Islet of Langerhans (tissue), 1 donor: ENCODE results near the gene SLC35F2.
"Not testable (repeated sequence)": the region's sequence is repeated elsewhere in the genome, so short reads cannot be mapped to it uniquely, and the experiment has no call there.

Experiments used
- FAIRE-seq: peaks from one replicate; lab custom pipeline; 2011; peaks lifted over from hg19 to GRCh38; lab: Jason Lieb, UNC

SLC35F2 gene

GRCh38 chr11:107789767-107790166 lies 68.8 kb downstream of the SLC35F2 start:
- FAIRE-seq = no peak

GRCh38 chr11:107787733-107788132 lies 70.9 kb downstream of the SLC35F2 start:
- FAIRE-seq = no peak

GRCh38 chr11:107785401-107785800 lies 73.2 kb downstream of the SLC35F2 start:
- no peak for FAIRE-seq

GRCh38 chr11:107783121-107783520 lies 75.5 kb downstream of the SLC35F2 start:
- FAIRE-seq = no peak

GRCh38 chr11:107780775-107781174 lies 77.8 kb downstream of the SLC35F2 start:
- FAIRE-seq = no peak

- no peak for FAIRE-seq
Measured at GRCh38 chr11:107780136-107780535, 78.5 kb downstream of the SLC35F2 start.

- no peak for FAIRE-seq
Measured at GRCh38 chr11:107778839-107779517, 79.6 kb downstream of the SLC35F2 start.

GRCh38 chr11:107777110-107777509 lies 81.5 kb downstream of the SLC35F2 start:
- FAIRE-seq = no peak

- no peak for FAIRE-seq
Measured at GRCh38 chr11:107776062-107776461, 82.5 kb downstream of the SLC35F2 start.

GRCh38 chr11:107770551-107770951 lies 88.0 kb downstream of the SLC35F2 start:
- FAIRE-seq = no peak

- FAIRE-seq = no peak
Measured at GRCh38 chr11:107769189-107769588, 89.4 kb downstream of the SLC35F2 start.

- not testable (repeated sequence) for FAIRE-seq
Measured at GRCh38 chr11:107758719-107759355, 99.8 kb downstream of the SLC35F2 start.

GRCh38 chr11:107757661-107758060 lies 100.9 kb downstream of the SLC35F2 start:
- FAIRE-seq = no peak

GRCh38 chr11:107756553-107756952 lies 102.0 kb downstream of the SLC35F2 start:
- no peak for FAIRE-seq

- no peak for FAIRE-seq
Measured at GRCh38 chr11:107752949-107753822, 105.4 kb downstream of the SLC35F2 start.

- no peak for FAIRE-seq
Measured at GRCh38 chr11:107752508-107752907, 106.1 kb downstream of the SLC35F2 start.

GRCh38 chr11:107751082-107751481 lies 107.5 kb downstream of the SLC35F2 start:
- FAIRE-seq = no peak

- FAIRE-seq = no peak
Measured at GRCh38 chr11:107750313-107750712, 108.3 kb downstream of the SLC35F2 start.

GRCh38 chr11:107747622-107748021 lies 111.0 kb downstream of the SLC35F2 start:
- no peak for FAIRE-seq

- no peak for FAIRE-seq
Measured at GRCh38 chr11:107744736-107745135, 113.9 kb downstream of the SLC35F2 start.

GRCh38 chr11:107743191-107743590 lies 115.4 kb downstream of the SLC35F2 start:
- FAIRE-seq = no peak

- no peak for FAIRE-seq
Measured at GRCh38 chr11:107741044-107741823, 117.4 kb downstream of the SLC35F2 start.
